ENCODE results near the gene SLCO1B3. TPM values are rescaled to one million over a fixed set of nuclear protein-coding genes. Genes with fewer than 3 reads are reported as not detected.
"Not testable (repeated sequence)": the region's sequence is repeated elsewhere in the genome, so short reads cannot be mapped to it uniquely, and the experiment has no call there.

SLCO1B3 gene
- total RNA-seq, 1 experiment from 2014 or later: not detected

DNA sequence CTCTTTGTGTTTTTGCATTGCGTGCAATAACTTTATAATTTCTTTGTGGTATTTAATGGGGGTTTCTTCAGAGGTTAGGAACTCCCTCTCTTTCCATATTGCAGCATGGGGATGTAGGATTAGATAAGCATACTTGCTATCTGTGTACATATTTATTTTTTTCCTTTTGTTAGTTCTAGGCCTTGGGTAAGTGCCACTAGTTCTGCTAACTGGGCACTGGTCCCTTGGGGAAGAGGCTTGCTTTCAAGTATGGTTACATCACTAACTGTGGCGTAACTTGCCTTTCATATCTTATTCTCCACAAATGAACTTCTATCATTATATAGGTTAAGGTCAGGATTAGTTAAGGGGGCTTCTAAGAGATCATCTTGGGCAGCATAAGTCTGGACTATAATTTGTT, 31.5 kb upstream of the SLCO1B3 start:
- Mint-ChIP-seq H3K36me3 (ENCODE audit: insufficient read depth in 1 of 3, low read depth in 3 of 3) (peaks cover 0 to 3% (median 2%) of the 10 kb centered on the region in 3 experiments; a peak in 5 of 7 replicates), H3K4me3 (no peak overlapping the region), H3K27me3 (ENCODE audit: low read depth) (0 out of 2 replicates have a peak, but pooled peaks cover 1% of the 10 kb centered on the region), H3K27ac (no peak overlapping the region), H3K9me3 (peaks cover 2 to 8% of the 10 kb centered on the region in 2 experiments; a peak in 4 of 5 replicates), H3K4me1 (peaks cover 10% of the 10 kb centered on the region in 2 experiments)
- H2BK15ac ChIP-seq (ENCODE audit: low read depth, low read length): no peak overlapping the region
- H2AFZ ChIP-seq (ENCODE audit: low read length): no peak overlapping the region
- no peak overlapping the region for H3K9ac ChIP-seq (ENCODE audit: extremely low read depth, insufficient read length, low read length)
- no peak overlapping the region for H3K4ac ChIP-seq (ENCODE audit: low read depth, low read length)
- no peak overlapping the region for H2BK5ac ChIP-seq (ENCODE audit: insufficient read length, low read length)
- DNase-seq: no peak
- H3K9me3 ChIP-seq (ENCODE audit: control insufficient read depth, low read depth, low read length): no peaks in the 10 kb centered on the region
- no peaks in the 10 kb centered on the region for H3K79me1 ChIP-seq (ENCODE audit: insufficient read depth, low read depth, low read length, poor library complexity, severe bottlenecking)
- H3K14ac ChIP-seq (ENCODE audit: insufficient read depth, low read length): no peak overlapping the region
- no peak overlapping the region for H3T11ph ChIP-seq (ENCODE audit: low read length)
- H3K79me2 ChIP-seq (ENCODE audit: insufficient read depth, low read length): no peaks in the 10 kb centered on the region
- WGBS (ENCODE audit: extremely low coverage, insufficient read length, low lambda C conversion rate): no CpG with 5 or more reads among the region's 2 CpGs
- H3K23me2 ChIP-seq (ENCODE audit: insufficient read length, low read depth, low read length, poor library complexity, severe bottlenecking): no peaks in the 10 kb centered on the region
- H2AK5ac ChIP-seq (ENCODE audit: insufficient read length, low read length): no peak overlapping the region
- H3K4me1 ChIP-seq (ENCODE audit: insufficient read depth, low read length): no peaks in the 10 kb centered on the region
- TF ChIP-seq, protein P1, sequence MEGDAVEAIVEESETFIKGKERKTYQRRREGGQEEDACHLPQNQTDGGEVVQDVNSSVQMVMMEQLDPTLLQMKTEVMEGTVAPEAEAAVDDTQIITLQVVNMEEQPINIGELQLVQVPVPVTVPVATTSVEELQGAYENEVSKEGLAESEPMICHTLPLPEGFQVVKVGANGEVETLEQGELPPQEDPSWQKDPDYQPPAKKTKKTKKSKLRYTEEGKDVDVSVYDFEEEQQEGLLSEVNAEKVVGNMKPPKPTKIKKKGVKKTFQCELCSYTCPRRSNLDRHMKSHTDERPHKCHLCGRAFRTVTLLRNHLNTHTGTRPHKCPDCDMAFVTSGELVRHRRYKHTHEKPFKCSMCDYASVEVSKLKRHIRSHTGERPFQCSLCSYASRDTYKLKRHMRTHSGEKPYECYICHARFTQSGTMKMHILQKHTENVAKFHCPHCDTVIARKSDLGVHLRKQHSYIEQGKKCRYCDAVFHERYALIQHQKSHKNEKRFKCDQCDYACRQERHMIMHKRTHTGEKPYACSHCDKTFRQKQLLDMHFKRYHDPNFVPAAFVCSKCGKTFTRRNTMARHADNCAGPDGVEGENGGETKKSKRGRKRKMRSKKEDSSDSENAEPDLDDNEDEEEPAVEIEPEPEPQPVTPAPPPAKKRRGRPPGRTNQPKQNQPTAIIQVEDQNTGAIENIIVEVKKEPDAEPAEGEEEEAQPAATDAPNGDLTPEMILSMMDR (conservative IDR thresholded peaks at IDR 0.05): no peak
- no peaks in the 10 kb centered on the region for H4K20me1 ChIP-seq (ENCODE audit: control insufficient read depth, insufficient read depth, insufficient read length)
- H4K91ac ChIP-seq (ENCODE audit: insufficient read length, low read depth, low read length): no peak overlapping the region
- H4K8ac ChIP-seq (replicated peaks; ENCODE audit: insufficient read length, low read depth, low read length): no peak overlapping the region
- H3K18ac ChIP-seq (ENCODE audit: insufficient read length, low read depth, low read length): no peak overlapping the region
- no peak overlapping the region for H3K23ac ChIP-seq (ENCODE audit: insufficient read length, low read depth, low read length)
- H3K27me3 ChIP-seq (ENCODE audit: insufficient read depth, low read length): no peaks in the 10 kb centered on the region
- H2BK120ac ChIP-seq (ENCODE audit: low read depth, low read length, poor library complexity, severe bottlenecking): no peak overlapping the region
- no peak overlapping the region for H2BK20ac ChIP-seq (ENCODE audit: low read depth, low read length, poor library complexity, severe bottlenecking)
- H3K4me2 ChIP-seq (ENCODE audit: insufficient read depth, insufficient read length, low read length): no peak overlapping the region
- no peak overlapping the region for H2BK12ac ChIP-seq (ENCODE audit: insufficient read length, low read depth, low read length)
- H3K27ac ChIP-seq (ENCODE audit: insufficient read length, low read depth, low read length): no peak overlapping the region
- H4K5ac ChIP-seq (ENCODE audit: insufficient read length, low read depth, low read length): no peak overlapping the region
- H3K56ac ChIP-seq (ENCODE audit: insufficient read length, low read depth, low read length): no peak overlapping the region

DNA sequence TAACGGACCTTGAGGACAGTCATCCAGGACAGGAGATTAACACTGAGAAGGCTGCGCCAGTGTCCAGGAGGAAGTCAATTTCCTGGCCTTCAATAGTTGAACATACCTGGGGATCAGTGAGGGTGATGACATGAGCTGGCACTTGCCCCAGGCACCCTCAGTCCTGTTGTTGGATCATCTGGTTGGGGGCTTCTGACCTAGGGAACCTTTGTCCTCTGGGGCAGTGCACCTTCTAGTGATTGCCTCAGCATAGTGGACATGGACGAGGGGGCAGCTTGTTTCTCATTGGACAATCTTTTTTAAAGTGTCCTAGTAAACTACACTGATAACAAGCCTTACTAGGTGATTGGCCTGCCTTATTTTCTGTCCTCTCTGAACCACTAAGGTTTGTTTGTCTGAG, 30.5 kb upstream of the SLCO1B3 start:
- not testable (repeated sequence) for H3K4me1 ChIP-seq (ENCODE audit: insufficient read depth, low read length); H4K91ac ChIP-seq (ENCODE audit: insufficient read length, low read depth, low read length); H3K27me3 ChIP-seq (ENCODE audit: insufficient read depth, low read length); H3K79me1 ChIP-seq (ENCODE audit: insufficient read depth, low read depth, low read length, poor library complexity, severe bottlenecking); H3K36me3 Mint-ChIP-seq (ENCODE audit: insufficient read depth in 1 of 3, low read depth in 3 of 3); H3K23ac ChIP-seq (ENCODE audit: insufficient read length, low read depth, low read length); H2BK120ac ChIP-seq (ENCODE audit: low read depth, low read length, poor library complexity, severe bottlenecking); H4K20me1 ChIP-seq (ENCODE audit: control insufficient read depth, insufficient read depth, insufficient read length); H3K79me2 ChIP-seq (ENCODE audit: insufficient read depth, low read length); H2BK15ac ChIP-seq (ENCODE audit: low read depth, low read length); H3K9ac ChIP-seq (ENCODE audit: extremely low read depth, insufficient read length, low read length); H3K27ac Mint-ChIP-seq; H3K27me3 Mint-ChIP-seq (ENCODE audit: low read depth); H2BK5ac ChIP-seq (ENCODE audit: insufficient read length, low read length); H3K18ac ChIP-seq (ENCODE audit: insufficient read length, low read depth, low read length); H3K23me2 ChIP-seq (ENCODE audit: insufficient read length, low read depth, low read length, poor library complexity, severe bottlenecking); H2BK12ac ChIP-seq (ENCODE audit: insufficient read length, low read depth, low read length); H3K4me2 ChIP-seq (ENCODE audit: insufficient read depth, insufficient read length, low read length); H4K8ac ChIP-seq (replicated peaks; ENCODE audit: insufficient read length, low read depth, low read length); H3K14ac ChIP-seq (ENCODE audit: insufficient read depth, low read length); H4K5ac ChIP-seq (ENCODE audit: insufficient read length, low read depth, low read length); H3K4me3 Mint-ChIP-seq; H3K4me1 Mint-ChIP-seq; H2BK20ac ChIP-seq (ENCODE audit: low read depth, low read length, poor library complexity, severe bottlenecking); DNase-seq; H3K27ac ChIP-seq (ENCODE audit: insufficient read length, low read depth, low read length); H2AFZ ChIP-seq (ENCODE audit: low read length); H3K56ac ChIP-seq (ENCODE audit: insufficient read length, low read depth, low read length); H3K4ac ChIP-seq (ENCODE audit: low read depth, low read length); H3T11ph ChIP-seq (ENCODE audit: low read length); H3K9me3 ChIP-seq (ENCODE audit: control insufficient read depth, low read depth, low read length); H2AK5ac ChIP-seq (ENCODE audit: insufficient read length, low read length)
- peaks cover 4 to 13% of the 10 kb centered on the region in 2 experiments; a peak in 4 of 5 replicates for H3K9me3 Mint-ChIP-seq
- no CpG with 5 or more reads among the region's 3 CpGs for WGBS (ENCODE audit: extremely low coverage, insufficient read length, low lambda C conversion rate)

Measured in H9 (cell line).